Gastrocnemius medialis (tissue), 4 donors: ENCODE results near the gene SEPTIN3.

Experiments used
- POLR2A ChIP-seq, 2 donors: fragments of 450-650 bp; IDR thresholded peaks; one replicate each; pipeline ENCODE4 v1.6.1; 2017; ENCODE audit warnings: antibody characterized with exemption in 2 of 2, mild to moderate bottlenecking in 2 of 2, moderate library complexity in 2 of 2
- TF ChIP-seq, protein P1 (sequence below), 5 experiments: fragments of 450-650 bp in 3 of 5; fragments of 200-600 bp in 2 of 5; sonication (generic) in 2 of 5; IDR thresholded peaks in 4 of 5; conservative IDR thresholded peaks in 1 of 5; 1 replicate in 4 of 5; 2 replicates in 1 of 5; pipeline ENCODE4 v1.5.1; 2016 to 2019; ENCODE audit warnings: antibody characterized with exemption in 5 of 5, mild to moderate bottlenecking in 3 of 5, moderate library complexity in 3 of 5

DNA sequence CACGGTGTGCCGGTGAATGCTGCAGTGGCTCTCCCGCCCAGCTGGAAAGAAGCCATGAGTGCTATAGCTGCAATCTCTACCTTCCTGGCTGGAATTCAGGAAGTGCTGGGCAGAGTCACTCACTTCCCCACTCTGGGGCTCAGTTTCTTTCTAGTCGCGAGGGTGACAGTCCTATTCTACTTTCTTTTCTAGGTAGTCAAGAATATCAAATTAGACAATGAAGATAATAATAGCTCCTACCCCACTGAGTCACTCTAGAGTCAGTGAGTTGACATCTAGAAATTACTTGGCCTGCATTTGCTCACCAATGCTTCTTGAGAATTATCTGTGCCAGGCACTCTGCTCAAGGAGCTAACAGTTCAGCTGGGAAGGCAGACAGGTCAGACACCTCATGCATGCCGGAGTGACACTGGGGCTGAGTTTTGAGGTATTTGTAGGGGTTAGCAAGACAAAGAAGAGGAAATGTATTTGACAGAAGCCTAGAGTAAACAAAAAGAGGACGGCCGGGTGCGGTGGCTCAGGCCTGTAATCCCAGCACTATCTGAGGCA, 25.5 kb upstream of the SEPTIN3 start:
- TF ChIP-seq, protein P1, sequence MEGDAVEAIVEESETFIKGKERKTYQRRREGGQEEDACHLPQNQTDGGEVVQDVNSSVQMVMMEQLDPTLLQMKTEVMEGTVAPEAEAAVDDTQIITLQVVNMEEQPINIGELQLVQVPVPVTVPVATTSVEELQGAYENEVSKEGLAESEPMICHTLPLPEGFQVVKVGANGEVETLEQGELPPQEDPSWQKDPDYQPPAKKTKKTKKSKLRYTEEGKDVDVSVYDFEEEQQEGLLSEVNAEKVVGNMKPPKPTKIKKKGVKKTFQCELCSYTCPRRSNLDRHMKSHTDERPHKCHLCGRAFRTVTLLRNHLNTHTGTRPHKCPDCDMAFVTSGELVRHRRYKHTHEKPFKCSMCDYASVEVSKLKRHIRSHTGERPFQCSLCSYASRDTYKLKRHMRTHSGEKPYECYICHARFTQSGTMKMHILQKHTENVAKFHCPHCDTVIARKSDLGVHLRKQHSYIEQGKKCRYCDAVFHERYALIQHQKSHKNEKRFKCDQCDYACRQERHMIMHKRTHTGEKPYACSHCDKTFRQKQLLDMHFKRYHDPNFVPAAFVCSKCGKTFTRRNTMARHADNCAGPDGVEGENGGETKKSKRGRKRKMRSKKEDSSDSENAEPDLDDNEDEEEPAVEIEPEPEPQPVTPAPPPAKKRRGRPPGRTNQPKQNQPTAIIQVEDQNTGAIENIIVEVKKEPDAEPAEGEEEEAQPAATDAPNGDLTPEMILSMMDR (IDR thresholded peaks at IDR 0.05 in 4 of 5, conservative IDR thresholded peaks at IDR 0.05 in 1 of 5) = no peak
- peak in 1 of 2 donors; percentile 4 for TF ChIP-seq POLR2A (IDR thresholded peaks at IDR 0.05)
